ENCODE data around the gene CHST3. TPM values are rescaled to one million over a fixed set of nuclear protein-coding genes. Genes with fewer than 3 reads are reported as not detected.

Gene CHST3
- total RNA-seq, 1 donor from 2014 or later, result 21.7 TPM

- H3K27ac Mint-ChIP-seq, result peak overlapping the region; percentile 22
- H3K9me3 Mint-ChIP-seq, result no peaks in the 10 kb centered on the region
- DNase-seq (ENCODE audit: extremely low spot score, unreplicated experiment), result no peak
- H3K4me1 Mint-ChIP-seq (ENCODE audit: unreplicated experiment), result peaks cover 21% of the 10 kb centered on the region
- no peak overlapping the region for H3K4me3 Mint-ChIP-seq
- H3K27me3 Mint-ChIP-seq, result no peaks in the 10 kb centered on the region
- H3K36me3 Mint-ChIP-seq, result no peaks in the 10 kb centered on the region
- TF ChIP-seq, protein P1, sequence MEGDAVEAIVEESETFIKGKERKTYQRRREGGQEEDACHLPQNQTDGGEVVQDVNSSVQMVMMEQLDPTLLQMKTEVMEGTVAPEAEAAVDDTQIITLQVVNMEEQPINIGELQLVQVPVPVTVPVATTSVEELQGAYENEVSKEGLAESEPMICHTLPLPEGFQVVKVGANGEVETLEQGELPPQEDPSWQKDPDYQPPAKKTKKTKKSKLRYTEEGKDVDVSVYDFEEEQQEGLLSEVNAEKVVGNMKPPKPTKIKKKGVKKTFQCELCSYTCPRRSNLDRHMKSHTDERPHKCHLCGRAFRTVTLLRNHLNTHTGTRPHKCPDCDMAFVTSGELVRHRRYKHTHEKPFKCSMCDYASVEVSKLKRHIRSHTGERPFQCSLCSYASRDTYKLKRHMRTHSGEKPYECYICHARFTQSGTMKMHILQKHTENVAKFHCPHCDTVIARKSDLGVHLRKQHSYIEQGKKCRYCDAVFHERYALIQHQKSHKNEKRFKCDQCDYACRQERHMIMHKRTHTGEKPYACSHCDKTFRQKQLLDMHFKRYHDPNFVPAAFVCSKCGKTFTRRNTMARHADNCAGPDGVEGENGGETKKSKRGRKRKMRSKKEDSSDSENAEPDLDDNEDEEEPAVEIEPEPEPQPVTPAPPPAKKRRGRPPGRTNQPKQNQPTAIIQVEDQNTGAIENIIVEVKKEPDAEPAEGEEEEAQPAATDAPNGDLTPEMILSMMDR (conservative IDR thresholded peaks at IDR 0.05), result no peak
Observed at GRCh38 chr10:71921324-71922027, 42.7 kb upstream of the CHST3 start.

DNA sequence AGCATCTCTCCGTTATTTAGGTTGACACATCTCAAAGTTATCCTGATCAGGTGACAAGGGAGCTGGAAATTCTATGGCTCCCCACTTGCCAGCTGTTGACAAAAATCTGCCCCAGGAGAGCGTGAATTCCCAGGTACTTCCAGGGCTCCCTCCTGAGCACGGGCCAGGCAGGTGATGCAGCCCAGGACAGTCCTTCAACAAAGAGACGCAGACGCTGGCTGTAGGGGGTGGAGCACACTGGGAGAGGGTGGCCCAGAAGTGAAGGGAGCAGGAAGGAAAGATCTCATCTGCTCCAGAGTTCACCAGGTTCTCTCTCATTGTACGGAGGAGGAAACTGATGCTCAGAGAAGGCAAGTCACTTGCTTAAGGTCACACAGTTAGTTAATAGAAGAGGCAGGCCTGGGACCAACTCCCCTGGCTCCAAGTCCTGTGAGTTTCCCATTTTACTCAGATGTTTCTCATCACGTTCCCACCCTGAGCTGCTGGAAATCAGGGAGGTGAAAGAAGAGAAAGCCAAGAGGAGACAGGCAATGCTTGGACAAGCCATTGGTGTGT lies 41.0 kb upstream of the CHST3 start:
- no peak overlapping the region for H3K27ac Mint-ChIP-seq

GRCh38 chr10:71924771-71925170 lies 39.4 kb upstream of the CHST3 start:
- Mint-ChIP-seq H3K4me3 (no peak overlapping the region), H3K27ac (no peak overlapping the region)

More for the DNA sequence above, 41.0 kb upstream of the CHST3 start:
- Mint-ChIP-seq H3K36me3 (no peaks in the 10 kb centered on the region), H3K27me3 (no peaks in the 10 kb centered on the region), H3K9me3 (no peaks in the 10 kb centered on the region), H3K4me1 (ENCODE audit: unreplicated experiment) (peaks cover 21% of the 10 kb centered on the region), H3K4me3 (no peak overlapping the region)
- TF ChIP-seq, protein P1 (conservative IDR thresholded peaks at IDR 0.05), result no peak
- no peak for DNase-seq (ENCODE audit: extremely low spot score, unreplicated experiment)

DNA sequence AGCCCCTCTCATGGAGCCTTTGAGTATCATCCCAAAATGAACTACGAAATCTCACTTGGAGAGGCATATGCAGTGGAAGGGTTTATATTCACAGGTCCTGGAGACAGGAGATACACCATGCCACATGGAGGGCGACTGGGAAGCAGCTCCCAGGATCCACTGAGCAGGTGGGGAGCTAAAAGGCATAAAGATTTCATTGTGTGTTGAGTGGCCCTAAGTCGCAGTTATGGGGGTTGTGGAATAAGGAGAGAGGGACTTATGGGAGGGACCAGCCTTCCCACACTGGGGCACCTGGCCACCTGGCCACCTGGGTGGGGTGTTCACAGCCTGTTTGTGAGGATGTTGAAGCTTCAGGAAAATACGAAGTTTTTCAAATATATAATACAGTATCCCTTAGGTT lies 37.0 kb upstream of the CHST3 start:
- Mint-ChIP-seq H3K27ac (no peak overlapping the region), H3K4me1 (ENCODE audit: unreplicated experiment) (peaks cover under 1% of the 10 kb centered on the region), H3K4me3 (no peak overlapping the region), H3K36me3 (no peaks in the 10 kb centered on the region), H3K27me3 (no peaks in the 10 kb centered on the region), H3K9me3 (no peaks in the 10 kb centered on the region)
- TF ChIP-seq, protein P1 (conservative IDR thresholded peaks at IDR 0.05), result no peak
- no peak for DNase-seq (ENCODE audit: extremely low spot score, unreplicated experiment)

More at GRCh38 chr10:71924771-71925170, 39.4 kb upstream of the CHST3 start:
- Mint-ChIP-seq H3K9me3 (no peaks in the 10 kb centered on the region), H3K27me3 (no peaks in the 10 kb centered on the region), H3K36me3 (no peaks in the 10 kb centered on the region), H3K4me1 (ENCODE audit: unreplicated experiment) (peaks cover 21% of the 10 kb centered on the region)
- TF ChIP-seq, protein P1 (conservative IDR thresholded peaks at IDR 0.05), result no peak
- DNase-seq (ENCODE audit: extremely low spot score, unreplicated experiment), result no peak

GRCh38 chr10:71927776-71928592 lies 36.2 kb upstream of the CHST3 start:
- H3K4me1 Mint-ChIP-seq (ENCODE audit: unreplicated experiment), result no peaks in the 10 kb centered on the region
- DNase-seq (ENCODE audit: extremely low spot score, unreplicated experiment), result no peak
- H3K27ac Mint-ChIP-seq, result no peak overlapping the region
- H3K9me3 Mint-ChIP-seq, result no peaks in the 10 kb centered on the region
- TF ChIP-seq, protein P1 (conservative IDR thresholded peaks at IDR 0.05), result no peak
- no peak overlapping the region for H3K4me3 Mint-ChIP-seq
- no peaks in the 10 kb centered on the region for H3K27me3 Mint-ChIP-seq
- H3K36me3 Mint-ChIP-seq, result no peaks in the 10 kb centered on the region

Measured in type B pancreatic cell (in vitro differentiated cells).